Glutamatergic neuron (in vitro differentiated cells): Measurements from ENCODE around the gene DNM3. TPM values are rescaled to one million over a fixed set of nuclear protein-coding genes. Genes with fewer than 3 reads are reported as not detected.
A peak's percentile ranks its signal among the peaks of the same experiment; 100 is the strongest.

ENCODE experiments used
- DNase-seq: peaks from one replicate; pipeline ENCODE4 v3.0.0; 2022
- H3K27ac Mint-ChIP-seq: one replicate; pipeline ENCODE4 v1.8.0; 2020; ENCODE audit warnings: mild to moderate bottlenecking, mixed read lengths, inconsistent platforms; ENCODE audit not compliant: unreplicated experiment
- H3K27me3 Mint-ChIP-seq: one replicate; pipeline ENCODE4 v1.8.0; 2020; ENCODE audit warnings: mild to moderate bottlenecking, moderate library complexity, mixed read lengths, inconsistent platforms; ENCODE audit not compliant: unreplicated experiment
- H3K36me3 Mint-ChIP-seq: one replicate; pipeline ENCODE4 v1.8.0; 2020; ENCODE audit warnings: mild to moderate bottlenecking, mixed read lengths, inconsistent platforms; ENCODE audit not compliant: unreplicated experiment
- H3K4me1 Mint-ChIP-seq: one replicate; pipeline ENCODE4 v1.8.0; 2020; ENCODE audit warnings: mild to moderate bottlenecking, low read depth, mixed read lengths, inconsistent platforms; ENCODE audit not compliant: unreplicated experiment
- H3K4me3 Mint-ChIP-seq: one replicate; pipeline ENCODE4 v1.8.0; 2020; ENCODE audit warnings: mild to moderate bottlenecking, mixed read lengths, inconsistent platforms; ENCODE audit not compliant: unreplicated experiment
- H3K9me3 Mint-ChIP-seq: one replicate; pipeline ENCODE4 v1.8.0; 2020; ENCODE audit warnings: mild to moderate bottlenecking, moderate library complexity, mixed read lengths, inconsistent platforms; ENCODE audit not compliant: unreplicated experiment
- CTCF ChIP-seq: fragments of 200-600 bp; sonication (generic); IDR thresholded peaks from one replicate; pipeline ENCODE4 v1.5.0; 2021; ENCODE audit not compliant: partially characterized antibody, unreplicated experiment
- total RNA-seq: library from RNA; stranded (reverse); fragmentation: NEBNext Ultra II Directional; extraction: Animal tissue kit (Norgen Biotek cat#: 25700); gene quantifications from one replicate; pipeline ENCODE4 v1.2.1, GENCODE V29; 2021; ENCODE audit not compliant: unreplicated experiment

Gene DNM3
- total RNA-seq, 1 donor from 2014 or later, result 11.4 TPM

- no peak overlapping the region for H3K27ac Mint-ChIP-seq
- H3K27me3 Mint-ChIP-seq, result no peaks in the 10 kb centered on the region
- H3K36me3 Mint-ChIP-seq, result no peaks in the 10 kb centered on the region
- H3K9me3 Mint-ChIP-seq, result peaks cover 4% of the 10 kb centered on the region
- H3K4me3 Mint-ChIP-seq, result no peak overlapping the region
- peaks cover 4% of the 10 kb centered on the region for H3K4me1 Mint-ChIP-seq
- no peak for TF ChIP-seq CTCF
- no peak for DNase-seq
Observed at GRCh38 chr1:171935086-171935485, 93.8 kb downstream of the DNM3 start.

GRCh38 chr1:171935664-171936063 is 94.4 kb downstream of the DNM3 start:
- H3K9me3 Mint-ChIP-seq, result no peaks in the 10 kb centered on the region
- no peak overlapping the region for H3K27ac Mint-ChIP-seq
- no peaks in the 10 kb centered on the region for H3K27me3 Mint-ChIP-seq
- H3K4me3 Mint-ChIP-seq, result no peak overlapping the region
- H3K4me1 Mint-ChIP-seq, result peaks cover 8% of the 10 kb centered on the region
- no peaks in the 10 kb centered on the region for H3K36me3 Mint-ChIP-seq
- TF ChIP-seq CTCF, result no peak
- DNase-seq, result no peak

GRCh38 chr1:171937938-171938337 is 96.6 kb downstream of the DNM3 start:
- Mint-ChIP-seq H3K9me3 (no peaks in the 10 kb centered on the region), H3K4me1 (peaks cover 8% of the 10 kb centered on the region), H3K4me3 (no peak overlapping the region), H3K36me3 (no peaks in the 10 kb centered on the region), H3K27me3 (no peaks in the 10 kb centered on the region), H3K27ac (no peak overlapping the region)
- no peak for DNase-seq
- TF ChIP-seq CTCF, result no peak

- Mint-ChIP-seq H3K27ac (peak overlapping the region; percentile 65), H3K36me3 (no peaks in the 10 kb centered on the region), H3K9me3 (no peaks in the 10 kb centered on the region), H3K27me3 (no peaks in the 10 kb centered on the region), H3K4me3 (peak overlapping the region; percentile 2), H3K4me1 (peaks cover 8% of the 10 kb centered on the region)
- DNase-seq, result no peak
- TF ChIP-seq CTCF, result no peak
Observed at GRCh38 chr1:171939740-171940139, 98.4 kb downstream of the DNM3 start.

GRCh38 chr1:171940368-171940767 is 99.1 kb downstream of the DNM3 start:
- H3K27ac Mint-ChIP-seq, result no peak overlapping the region
- H3K27me3 Mint-ChIP-seq, result no peaks in the 10 kb centered on the region

More at GRCh38 chr1:171940368-171940767, 99.1 kb downstream of the DNM3 start:
- no peak for DNase-seq
- TF ChIP-seq CTCF, result no peak
- peaks cover 8% of the 10 kb centered on the region for H3K4me1 Mint-ChIP-seq
- no peaks in the 10 kb centered on the region for H3K9me3 Mint-ChIP-seq
- no peaks in the 10 kb centered on the region for H3K36me3 Mint-ChIP-seq
- H3K4me3 Mint-ChIP-seq, result no peak overlapping the region
